HG03175 (cell line): ENCODE results near the gene ATP6V1F.

Experiments used
- ATAC-seq: cut with Tn5 transposase; IDR thresholded peaks from one replicate; pipeline ENCODE4 v1.9.1; 2021; ENCODE audit warnings: mild to moderate bottlenecking, moderate library complexity; ENCODE audit not compliant: unreplicated experiment

ATP6V1F gene

GRCh38 chr7:128835231-128835751, 27.4 kb upstream of the ATP6V1F start:
- ATAC-seq, result no peak

GRCh38 chr7:128835790-128836641, 26.6 kb upstream of the ATP6V1F start:
- ATAC-seq, result no peak

GRCh38 chr7:128836729-128837348, 25.8 kb upstream of the ATP6V1F start:
- no peak for ATAC-seq

GRCh38 chr7:128837521-128837921, 25.1 kb upstream of the ATP6V1F start:
- ATAC-seq, result no peak

GRCh38 chr7:128838109-128838779, 24.4 kb upstream of the ATP6V1F start:
- ATAC-seq, result no peak

DNA sequence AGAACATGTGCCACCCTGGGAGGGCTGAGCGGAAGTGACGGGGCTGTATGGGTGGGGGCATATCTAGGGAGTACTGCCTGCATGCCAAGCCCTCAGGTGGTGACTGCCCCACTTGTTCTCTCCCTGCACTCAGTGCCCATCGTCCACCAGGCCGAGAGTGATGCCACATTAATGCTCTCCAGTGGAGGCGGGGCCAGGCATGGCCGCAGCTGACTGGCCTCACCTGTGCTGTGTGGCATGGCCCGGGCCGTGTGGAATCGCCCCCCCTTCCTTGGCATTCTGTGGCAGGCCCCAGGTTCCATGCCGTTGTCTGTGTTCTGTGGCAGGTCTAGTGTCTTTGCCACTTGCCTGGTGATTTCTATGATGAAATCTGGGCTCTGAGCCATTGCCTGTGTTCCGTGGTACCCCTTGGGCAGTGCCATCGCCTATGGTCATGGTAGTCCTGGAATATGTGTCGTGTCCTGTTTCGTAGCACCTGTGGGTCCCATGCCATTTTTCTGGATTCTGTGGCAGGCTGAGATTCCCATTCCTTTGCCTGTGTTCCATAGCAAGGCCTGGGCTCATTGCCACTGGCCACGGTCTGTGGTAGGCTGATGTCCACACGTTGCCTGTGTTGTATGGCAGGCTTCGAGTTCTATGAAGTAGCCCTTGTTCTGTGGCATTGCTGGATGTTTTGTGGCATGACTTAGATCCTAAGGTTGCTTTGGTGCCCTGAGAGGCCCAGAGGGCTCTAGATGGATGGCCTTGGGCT, 23.5 kb upstream of the ATP6V1F start:
- ATAC-seq, result no peak

DNA sequence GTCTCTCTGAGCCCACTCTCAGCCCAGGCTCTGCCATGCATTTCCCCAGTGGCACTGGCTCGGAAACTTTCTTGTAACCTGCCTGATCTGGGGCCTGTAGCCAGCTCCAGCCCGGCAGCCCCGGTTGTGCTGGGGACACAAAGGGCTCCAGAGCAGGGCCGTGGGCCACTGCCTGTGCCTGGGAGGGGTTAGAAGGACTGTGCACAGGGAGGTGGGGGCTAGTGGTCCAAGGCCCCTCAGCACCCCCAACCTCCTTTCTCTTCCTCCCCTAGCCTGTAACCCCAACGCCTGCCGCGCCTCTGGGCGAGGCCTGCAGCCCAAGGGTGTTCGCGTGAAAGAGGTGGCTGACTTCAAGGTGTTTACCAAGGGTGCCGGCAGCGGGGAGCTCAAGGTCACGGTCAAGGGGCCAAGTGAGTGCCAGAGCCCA, 22.9 kb upstream of the ATP6V1F start:
- ATAC-seq, result no peak

DNA sequence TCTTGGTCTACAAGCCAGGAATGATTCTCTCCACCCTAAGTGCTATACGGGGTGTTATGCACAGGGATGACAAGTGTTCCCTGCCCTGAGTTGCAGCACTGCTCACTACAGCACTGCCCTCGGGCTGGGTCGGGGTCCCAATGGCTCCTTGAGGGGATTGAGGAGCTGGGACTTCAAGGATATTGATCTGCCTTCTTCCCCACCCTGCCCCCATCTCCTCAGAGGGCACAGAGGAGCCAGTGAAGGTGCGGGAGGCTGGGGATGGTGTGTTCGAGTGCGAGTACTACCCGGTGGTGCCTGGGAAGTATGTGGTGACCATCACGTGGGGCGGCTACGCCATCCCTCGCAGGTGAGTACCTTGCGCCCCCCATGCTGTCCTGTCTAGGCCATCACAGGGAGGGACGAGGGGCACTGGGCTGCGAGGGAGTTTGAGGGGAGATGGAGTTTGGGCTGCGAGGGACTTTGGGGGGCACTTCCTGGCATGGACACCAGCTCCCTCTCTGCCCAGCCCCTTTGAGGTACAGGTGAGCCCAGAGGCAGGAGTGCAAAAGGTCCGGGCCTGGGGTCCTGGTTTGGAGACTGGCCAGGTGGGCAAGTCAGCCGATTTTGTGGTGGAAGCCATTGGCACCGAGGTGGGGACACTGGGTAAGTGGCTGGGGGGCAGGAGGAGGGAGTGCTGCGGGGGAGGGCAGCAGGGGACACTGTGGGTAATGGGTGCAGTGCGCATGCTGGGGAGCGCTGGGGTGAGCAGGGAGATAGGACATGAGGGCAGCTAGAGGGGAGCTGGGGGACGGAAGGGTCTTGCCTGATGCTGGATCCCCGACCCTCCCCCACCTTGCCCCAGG, 22.1 kb upstream of the ATP6V1F start:
- ATAC-seq, result no peak

- ATAC-seq, result no peak
Measured at GRCh38 chr7:128841171-128841690, 21.4 kb upstream of the ATP6V1F start.

DNA sequence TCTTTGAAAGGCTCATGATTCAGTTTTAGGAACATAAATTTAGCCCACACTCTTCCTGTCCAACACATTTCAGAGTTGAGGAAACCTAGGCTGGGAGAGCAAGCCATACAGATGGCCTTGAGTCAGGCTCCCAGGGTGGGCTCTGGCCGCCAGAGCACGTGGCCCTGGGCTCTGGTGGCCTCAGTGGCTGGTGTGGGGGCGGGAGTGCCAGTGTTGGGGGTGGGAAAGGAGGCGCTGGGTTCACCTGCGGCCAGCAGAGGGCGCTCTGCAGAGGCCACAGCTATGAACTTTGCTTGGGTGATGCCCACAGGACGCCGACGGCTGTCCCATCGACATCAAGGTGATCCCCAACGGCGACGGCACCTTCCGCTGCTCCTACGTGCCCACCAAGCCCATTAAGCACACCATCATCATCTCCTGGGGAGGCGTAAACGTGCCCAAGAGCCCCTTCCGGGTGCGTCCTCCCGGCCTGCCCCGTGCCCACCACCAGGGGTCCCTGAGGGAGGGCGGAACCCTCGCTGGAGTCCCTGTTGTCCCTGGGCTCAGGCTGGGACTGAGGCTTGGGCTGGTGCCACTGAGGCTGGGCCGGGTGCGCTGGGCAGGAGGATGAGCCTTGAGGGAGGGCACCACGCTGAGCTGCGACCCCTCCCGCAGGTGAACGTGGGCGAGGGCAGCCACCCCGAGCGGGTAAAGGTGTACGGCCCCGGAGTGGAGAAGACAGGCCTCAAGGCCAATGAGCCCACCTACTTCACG, 20.6 kb upstream of the ATP6V1F start:
- ATAC-seq, result peak; percentile 48

GRCh38 chr7:128842674-128843641, 19.7 kb upstream of the ATP6V1F start:
- no peak for ATAC-seq

GRCh38 chr7:128843938-128844621, 18.6 kb upstream of the ATP6V1F start:
- no peak for ATAC-seq

GRCh38 chr7:128844777-128845311, 17.8 kb upstream of the ATP6V1F start:
- no peak for ATAC-seq

DNA sequence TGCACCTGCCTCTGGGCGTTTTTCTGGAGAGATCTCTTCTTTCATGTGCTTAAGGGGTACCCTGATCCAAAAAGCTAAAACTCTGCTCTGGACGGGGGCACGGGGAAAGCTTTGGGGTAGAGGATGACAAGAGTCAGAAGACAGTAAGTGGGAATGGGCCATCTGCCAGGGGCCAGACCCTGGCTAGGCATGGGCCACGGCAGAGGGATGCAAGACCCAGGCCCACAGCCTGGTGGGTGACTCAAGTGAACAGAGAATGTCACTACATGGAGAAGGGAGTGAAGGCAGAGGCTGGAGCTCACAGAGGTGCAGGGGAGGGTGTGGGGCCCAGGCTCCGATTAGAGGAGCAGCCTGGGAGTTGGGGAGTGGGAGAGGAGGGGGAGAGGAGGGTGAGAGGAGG, 17.2 kb upstream of the ATP6V1F start:
- ATAC-seq, result no peak

- no peak for ATAC-seq
Measured at GRCh38 chr7:128845987-128846386, 16.7 kb upstream of the ATP6V1F start.

- ATAC-seq, result no peak
Measured at GRCh38 chr7:128846781-128847444, 15.7 kb upstream of the ATP6V1F start.
